Activated CD8-positive, alpha-beta memory T cell treated with anti-CD3 and anti-CD28 coated beads, Interleukin-2, amount 50 U/mL, for 4 hours (primary cell): ENCODE measurements around the gene DBH.

ENCODE experiments used
- DNase-seq: peaks from one replicate; pipeline ENCODE4 v3.0.0-alpha.2; 2020

DBH gene

DNA sequence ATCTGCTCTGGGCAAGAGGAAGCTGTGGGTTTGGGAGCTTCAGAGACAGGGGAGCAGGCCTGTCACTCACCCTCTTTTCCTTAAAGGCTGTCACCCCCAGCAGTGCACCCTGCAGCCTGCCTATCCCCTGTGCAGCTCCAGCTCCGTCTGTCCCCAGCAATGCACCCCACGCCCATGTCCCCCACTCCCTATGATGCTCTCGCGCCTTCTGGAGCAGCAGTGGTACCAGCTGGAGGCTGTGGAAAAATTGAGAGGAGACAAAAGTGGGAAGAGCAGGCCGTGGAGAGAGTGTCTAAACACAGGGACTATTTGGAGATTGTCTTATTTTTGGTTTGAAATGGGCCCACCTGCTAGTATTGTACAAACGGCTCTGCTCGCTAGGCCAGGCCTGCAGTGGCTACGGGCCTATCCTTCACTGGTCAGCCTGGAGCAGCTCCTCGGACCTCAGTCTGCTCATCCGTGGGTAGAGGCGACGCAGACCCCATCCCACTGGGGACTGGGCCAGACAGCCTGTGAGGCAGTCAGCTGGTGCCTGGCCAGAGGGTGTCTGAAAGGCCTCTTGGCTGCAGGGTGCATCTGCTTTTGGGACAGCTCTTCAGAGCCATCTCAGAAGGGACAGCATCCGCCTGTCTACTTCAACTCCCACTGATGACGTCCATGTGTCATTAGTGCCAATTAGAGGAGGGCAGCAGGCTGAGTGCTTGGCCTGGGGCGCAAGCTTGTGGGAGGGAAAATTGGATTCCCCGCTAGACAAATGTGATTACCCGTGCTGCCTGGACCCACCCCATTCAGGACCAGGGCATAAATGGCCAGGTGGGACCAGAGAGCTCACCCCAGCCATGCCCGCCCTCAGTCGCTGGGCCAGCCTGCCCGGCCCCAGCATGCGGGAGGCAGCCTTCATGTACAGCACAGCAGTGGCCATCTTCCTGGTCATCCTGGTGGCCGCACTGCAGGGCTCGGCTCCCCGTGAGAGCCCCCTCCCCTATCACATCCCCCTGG, at the start of gene DBH:
Gene DBH (plus strand): TSS at position 831 of the 999 bp plus-strand sequence. CDS start 9 bp downstream, at position 840.
- no peak for DNase-seq

- DNase-seq = no peak
Observed at GRCh38 chr9:133587051-133587450, 49.1 kb upstream of the DBH start.

DNA sequence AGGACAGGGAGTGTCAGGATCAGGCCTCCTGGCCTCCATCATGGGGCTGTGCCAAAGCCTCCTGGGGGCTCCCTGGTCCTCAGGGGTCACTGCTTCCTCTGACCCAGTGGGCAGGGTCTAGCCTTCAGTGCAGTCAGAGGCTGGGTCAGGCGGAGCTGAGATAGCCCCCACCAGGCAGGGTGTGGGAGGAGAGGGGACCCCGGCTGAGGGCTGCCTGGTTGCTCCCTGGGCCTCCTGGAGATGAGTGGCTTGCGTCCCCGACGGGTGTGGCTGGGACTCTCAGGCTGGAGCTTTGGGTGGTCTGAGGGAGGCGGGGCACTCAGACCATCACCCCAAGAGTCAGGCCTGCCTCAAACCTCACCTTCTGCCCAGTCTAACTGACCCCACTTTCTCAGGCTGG, 48.7 kb upstream of the DBH start:
- DNase-seq = no peak

DNA sequence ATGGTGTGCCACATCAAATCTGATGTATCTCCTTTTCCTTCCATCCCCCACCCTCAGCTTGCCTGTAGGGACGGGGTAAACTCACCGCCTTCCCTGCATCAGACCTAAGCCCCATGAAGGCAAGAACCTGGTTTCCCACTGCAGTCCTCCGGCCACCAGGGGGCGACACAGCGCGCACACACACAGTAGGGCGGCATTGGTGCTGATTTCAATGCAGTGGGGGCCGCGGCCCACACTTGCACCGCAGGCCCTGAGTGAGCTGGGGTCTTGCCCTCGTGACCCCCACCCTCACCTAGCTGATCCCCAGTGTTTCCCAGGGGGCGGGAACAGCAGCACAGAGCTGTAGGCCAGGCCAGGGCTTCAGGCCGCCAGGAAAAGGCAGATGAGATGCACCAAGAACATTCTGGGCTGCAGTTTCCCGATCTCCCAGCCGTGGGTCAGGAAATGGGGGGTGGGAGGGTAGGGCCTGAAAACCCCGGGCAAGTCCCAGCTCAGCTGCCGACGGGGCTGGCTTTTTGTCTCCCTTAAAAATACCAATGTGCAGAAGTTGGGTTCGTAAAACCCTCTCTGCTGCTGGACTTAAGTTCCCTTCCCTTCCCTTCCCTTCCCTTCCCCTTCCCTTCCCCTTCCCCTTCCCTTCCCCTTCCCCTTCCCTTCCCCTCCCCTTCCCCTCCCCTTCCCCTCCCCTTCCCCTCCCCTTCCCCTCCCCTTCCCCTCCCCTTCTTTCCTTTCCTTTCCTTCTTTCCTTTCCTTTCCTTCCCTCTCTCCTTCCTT, 46.5 kb upstream of the DBH start:
- DNase-seq = peak; percentile 48

GRCh38 chr9:133590231-133590855, 45.8 kb upstream of the DBH start:
- DNase-seq = no peak

- no peak for DNase-seq
Observed at GRCh38 chr9:133591116-133591910, 44.9 kb upstream of the DBH start.

- no peak for DNase-seq
Observed at GRCh38 chr9:133591985-133592384, 44.2 kb upstream of the DBH start.

GRCh38 chr9:133592731-133593409, 43.3 kb upstream of the DBH start:
- DNase-seq = no peak

GRCh38 chr9:133593587-133594253, 42.4 kb upstream of the DBH start:
- DNase-seq = no peak

- DNase-seq = no peak
Observed at GRCh38 chr9:133594310-133594709, 41.9 kb upstream of the DBH start.

DNA sequence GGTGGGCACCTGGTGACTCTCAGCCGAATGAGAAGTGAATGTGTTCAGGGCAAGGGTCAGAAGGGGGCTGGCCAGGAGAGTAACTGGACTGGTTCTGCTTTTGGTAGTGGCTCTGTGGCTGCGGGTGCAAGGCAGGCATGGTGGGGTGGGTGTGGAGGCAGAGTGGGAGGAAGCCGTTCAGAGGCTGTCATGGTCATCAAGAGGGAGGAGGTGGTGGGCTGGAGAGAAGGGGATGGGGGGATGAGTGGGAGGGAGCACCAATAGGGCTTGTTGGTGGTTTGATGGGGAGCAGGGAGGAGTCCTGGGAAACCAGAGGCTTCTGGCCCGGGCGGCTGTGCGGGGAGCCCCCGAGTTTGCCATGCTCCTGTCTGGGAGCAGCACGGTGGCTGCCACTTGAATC, 40.3 kb upstream of the DBH start:
- no peak for DNase-seq

GRCh38 chr9:133597316-133597957, 38.7 kb upstream of the DBH start:
- DNase-seq = no peak

DNA sequence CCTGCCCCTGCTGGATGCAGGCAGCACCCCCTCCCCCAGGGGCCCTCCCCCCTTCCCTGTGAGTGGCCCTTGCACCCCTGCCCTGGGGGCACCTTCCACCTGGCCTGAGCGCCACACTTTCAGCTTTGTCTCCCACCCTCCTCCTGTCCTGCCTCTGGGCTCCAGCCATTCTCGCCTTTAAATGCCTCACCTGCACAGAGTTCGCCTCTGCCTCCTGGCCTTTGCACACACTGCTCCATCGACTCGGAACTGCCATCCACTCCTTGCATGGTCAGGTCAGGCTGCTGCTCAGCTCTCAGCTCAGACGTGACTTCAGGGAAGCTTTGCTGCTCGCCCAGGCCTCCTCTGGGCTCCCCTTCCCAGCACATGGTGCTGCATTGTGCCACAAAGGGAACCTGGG, 37.2 kb upstream of the DBH start:
- no peak for DNase-seq

- DNase-seq = no peak
Observed at GRCh38 chr9:133599470-133600173, 36.5 kb upstream of the DBH start.

- DNase-seq = no peak
Observed at GRCh38 chr9:133600739-133601138, 35.4 kb upstream of the DBH start.

GRCh38 chr9:133601746-133602145, 34.4 kb upstream of the DBH start:
- no peak for DNase-seq

- DNase-seq = no peak
Observed at GRCh38 chr9:133602277-133602676, 33.9 kb upstream of the DBH start.

GRCh38 chr9:133603135-133603927, 32.8 kb upstream of the DBH start:
- no peak for DNase-seq

- peak; percentile 55 for DNase-seq
Observed at GRCh38 chr9:133604214-133604613, 31.9 kb upstream of the DBH start.
